Hepatocyte (in vitro differentiated cells): ENCODE measurements around the gene MTPN.

Source experiments
- CTCF ChIP-seq: fragments of 200-600 bp; sonication (generic); IDR thresholded peaks from 2 replicates; pipeline ENCODE4 v1.5.1; 2016; ENCODE audit warnings: antibody characterized with exemption, mild to moderate bottlenecking; ENCODE audit not compliant: poor library complexity
- EZH2 ChIP-seq: fragments of 200-600 bp; sonication (generic); IDR thresholded peaks from 2 replicates; pipeline ENCODE4 v1.6.1; 2016; ENCODE audit warnings: antibody characterized with exemption, mild to moderate bottlenecking, borderline replicate concordance
- EZH2phosphoT487 ChIP-seq: fragments of 200-600 bp; sonication (generic); IDR thresholded peaks from one replicate; pipeline ENCODE4 v1.6.1; 2018; ENCODE audit warnings: antibody characterized with exemption, mild to moderate bottlenecking, low read depth, moderate library complexity; ENCODE audit not compliant: unreplicated experiment, severe bottlenecking

GRCh38 chr7:136023134-136023869 is 46.1 kb upstream of the MTPN start:
- TF ChIP-seq CTCF (no peak), EZH2 (no peak), EZH2phosphoT487 (no peak)
